Measurements from ENCODE around the gene TP73.

The TP73 gene

DNA sequence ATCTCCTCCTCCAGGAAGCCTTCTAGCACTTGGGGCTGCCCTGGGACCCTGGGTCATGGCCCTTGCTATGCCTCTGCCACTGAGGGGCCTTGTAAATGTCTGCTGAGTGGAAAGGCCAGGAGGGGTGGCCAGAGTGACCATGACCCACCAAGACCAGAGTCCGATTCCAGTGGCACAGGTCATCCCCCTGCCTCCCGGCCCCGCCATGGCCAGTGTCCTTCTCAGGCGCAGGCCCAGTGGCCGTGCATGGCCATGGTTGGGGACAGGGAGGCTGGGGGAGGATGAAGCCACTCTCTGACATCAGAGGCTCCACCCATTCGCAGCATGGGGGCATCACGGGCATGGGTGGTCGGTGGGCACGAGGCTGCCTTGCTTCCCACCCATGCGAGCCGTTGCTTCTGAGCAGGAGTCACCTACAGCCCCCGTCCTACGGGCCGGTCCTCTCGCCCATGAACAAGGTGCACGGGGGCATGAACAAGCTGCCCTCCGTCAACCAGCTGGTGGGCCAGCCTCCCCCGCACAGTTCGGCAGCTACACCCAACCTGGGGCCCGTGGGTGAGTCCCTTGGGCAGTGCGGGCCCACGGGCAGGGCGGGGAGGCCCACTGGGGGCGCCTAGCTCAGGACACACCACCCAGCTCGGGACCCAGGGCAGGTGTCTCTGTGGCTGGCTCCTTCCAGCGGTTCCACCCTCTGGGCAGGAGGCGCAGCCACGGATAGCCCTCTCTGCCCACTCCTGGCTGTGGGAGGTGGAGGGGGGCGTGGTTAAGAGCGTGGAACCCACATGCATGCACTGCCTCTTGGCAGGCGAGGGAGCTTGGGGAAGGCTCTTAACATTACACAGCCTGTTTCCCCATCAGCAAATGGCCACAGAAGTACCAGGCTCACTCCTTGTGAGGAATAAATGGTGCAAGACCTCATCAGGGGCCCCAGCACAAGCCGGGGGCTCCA is 77.6 kb downstream of the TP73 start:
- DNase-seq (ENCODE audit: low spot score): no peak

- no peak for DNase-seq (ENCODE audit: low spot score)
These were observed 78.4 kb downstream of the TP73 start for GRCh38 chr1:3730543-3731247.

DNA sequence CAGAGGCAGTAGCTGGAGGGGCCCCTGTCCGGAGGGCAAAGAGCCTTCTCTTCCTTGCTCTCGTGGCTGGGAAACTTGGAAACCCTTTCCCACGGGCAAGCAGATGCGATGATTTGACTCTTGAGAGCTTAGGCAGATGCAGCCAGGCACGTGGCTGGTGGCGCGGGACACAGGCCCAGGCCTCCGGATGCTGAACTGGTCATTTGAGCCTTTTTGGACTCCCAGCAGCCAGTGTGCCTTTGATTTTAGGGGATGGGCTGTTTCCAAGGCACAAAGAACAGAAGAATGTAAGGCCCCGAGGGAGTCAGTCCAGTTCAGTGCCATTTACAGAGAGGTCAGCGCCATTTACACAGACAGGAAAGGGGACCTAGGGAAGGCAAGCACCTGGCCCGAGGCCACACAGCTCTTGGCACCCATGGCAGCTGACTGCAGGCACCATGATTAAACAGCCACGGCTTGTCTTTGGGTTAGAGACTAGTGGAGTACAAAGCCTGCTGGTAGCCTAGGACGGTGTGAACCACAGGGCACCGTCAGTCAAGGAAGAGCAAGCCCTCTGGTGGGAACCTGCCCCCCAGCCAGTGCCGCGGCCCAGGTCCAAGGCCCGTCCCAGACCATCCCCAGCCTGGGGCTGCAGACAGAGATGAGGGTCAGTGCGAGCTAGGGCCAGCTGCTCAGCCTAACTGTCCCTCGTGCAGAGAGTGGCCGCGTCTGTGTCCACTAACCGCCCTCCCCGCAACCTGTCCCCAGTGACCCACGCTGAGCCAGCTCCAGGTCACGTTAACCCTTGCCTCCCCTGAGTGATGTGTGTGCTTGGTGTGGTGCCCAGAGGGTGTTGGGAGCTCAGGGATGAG is 79.5 kb downstream of the TP73 start:
- DNase-seq (ENCODE audit: low spot score): peak; percentile 17

DNA sequence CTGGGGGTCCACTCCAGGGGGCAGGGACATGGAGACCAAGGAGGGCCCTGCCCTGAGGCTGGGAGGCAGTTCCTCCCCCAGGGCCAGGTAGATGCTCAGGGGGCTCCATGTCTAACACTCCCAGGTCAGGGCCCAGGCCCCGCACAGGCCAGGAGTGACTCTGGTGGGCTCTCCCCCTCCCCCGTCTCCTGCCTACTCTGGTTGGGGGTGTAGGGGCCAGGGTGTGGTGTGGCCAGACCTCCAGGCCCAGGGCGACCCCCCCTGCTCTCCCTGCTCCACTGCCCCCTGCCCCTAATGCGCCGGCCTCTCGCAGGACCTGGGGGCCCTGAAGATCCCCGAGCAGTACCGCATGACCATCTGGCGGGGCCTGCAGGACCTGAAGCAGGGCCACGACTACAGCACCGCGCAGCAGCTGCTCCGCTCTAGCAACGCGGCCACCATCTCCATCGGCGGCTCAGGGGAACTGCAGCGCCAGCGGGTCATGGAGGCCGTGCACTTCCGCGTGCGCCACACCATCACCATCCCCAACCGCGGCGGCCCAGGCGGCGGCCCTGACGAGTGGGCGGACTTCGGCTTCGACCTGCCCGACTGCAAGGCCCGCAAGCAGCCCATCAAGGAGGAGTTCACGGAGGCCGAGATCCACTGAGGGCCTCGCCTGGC is 80.2 kb downstream of the TP73 start:
- DNase-seq (ENCODE audit: low spot score): no peak

- DNase-seq (ENCODE audit: low spot score): no peak
These were observed 81.0 kb downstream of the TP73 start for GRCh38 chr1:3733094-3733882.

GRCh38 chr1:3733883-3734589 is 81.7 kb downstream of the TP73 start:
- no peak for DNase-seq (ENCODE audit: low spot score)

DNA sequence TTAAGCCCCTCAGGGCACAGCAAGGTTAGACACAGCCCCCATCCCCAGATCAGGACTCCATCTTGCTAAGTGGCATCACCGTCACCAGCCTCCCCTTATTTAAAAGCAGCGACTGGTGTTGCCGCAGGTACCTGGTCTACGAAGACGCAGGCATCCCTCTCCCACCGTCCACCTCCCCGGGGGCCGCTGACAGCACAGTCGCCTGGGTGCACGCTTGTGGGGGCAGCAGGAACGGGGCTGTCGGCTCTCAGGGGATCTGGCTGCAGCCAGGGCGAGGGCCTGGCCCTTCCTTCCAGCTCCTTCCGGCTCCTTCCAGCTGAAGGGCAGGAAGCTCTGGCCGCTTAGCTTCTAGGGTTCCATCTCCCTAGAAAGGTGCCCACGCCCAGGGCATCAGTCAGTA is 82.3 kb downstream of the TP73 start:
- no peak for DNase-seq (ENCODE audit: low spot score)

DNA sequence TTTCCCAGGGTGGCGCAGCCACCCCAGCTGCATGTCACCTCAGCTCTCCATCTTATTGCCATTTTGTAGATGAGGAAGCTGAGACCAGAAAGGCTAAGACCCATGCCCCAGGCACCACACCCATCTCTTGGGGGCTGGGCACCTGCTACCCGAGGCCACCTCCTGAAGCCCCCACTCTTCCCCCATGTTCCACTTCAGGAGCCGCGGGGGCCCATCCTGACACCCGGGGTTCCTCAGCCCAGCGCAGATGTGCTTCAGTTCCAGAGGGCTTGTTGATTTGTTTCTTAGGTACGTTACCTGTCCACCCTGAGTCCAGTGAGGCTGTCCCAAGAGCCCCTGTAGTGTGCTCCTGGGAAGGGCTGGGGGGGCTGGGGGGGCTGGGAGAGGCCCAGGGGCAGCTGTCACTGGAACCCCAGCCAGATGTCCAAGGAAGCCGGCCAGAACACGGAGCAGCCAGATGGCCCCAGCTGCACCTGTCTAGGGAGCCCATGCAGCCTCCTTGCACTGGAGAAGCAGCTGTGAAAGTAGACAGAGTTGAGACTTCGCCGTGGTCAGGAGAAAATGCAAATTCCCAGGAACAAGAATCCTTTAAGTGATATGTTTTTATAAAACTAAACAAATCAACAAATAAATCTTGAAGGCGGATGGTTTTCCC is 82.8 kb downstream of the TP73 start:
- DNase-seq (ENCODE audit: low spot score): no peak

DNA sequence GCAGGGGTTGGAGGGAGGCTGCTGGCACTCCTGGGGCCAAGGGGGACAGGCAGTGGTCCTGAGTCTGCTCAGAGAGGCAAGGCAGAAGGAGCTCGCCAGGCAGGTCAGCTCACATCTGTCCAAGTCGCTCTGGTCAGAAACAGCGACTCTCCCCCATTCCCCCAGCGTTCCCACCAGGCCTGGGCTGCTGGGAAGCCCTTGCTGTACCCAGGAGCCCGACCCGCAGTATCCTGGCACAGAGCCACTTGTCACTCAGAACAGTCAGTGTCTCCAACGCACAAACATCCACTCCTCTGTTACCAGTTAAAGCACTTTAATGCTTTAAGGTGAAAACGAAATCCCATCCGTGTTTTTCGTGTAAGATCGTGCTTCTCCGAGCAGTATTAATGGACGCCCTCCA is 83.4 kb downstream of the TP73 start:
- no peak for DNase-seq (ENCODE audit: low spot score)

DNA sequence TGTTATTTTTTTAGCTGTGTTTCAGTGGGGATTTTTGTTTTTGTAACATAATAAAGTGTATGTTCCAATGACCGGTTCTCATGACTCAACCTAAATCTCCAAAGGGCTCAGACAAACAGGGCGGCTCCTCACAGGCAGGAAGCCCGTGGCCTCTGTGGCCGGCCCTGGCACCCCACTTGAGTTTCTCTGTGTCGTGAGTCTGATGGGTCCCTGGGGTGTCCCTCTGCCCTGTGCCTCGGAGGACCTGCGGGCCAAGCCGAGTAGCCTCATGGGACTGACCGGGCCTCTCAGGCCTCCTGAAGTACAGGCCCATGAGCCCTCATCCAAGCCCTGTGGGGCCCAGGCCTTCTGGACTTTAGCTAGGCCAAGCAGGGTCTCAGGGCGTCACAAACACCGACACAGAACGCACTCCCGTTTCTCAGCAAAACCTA is 83.8 kb downstream of the TP73 start:
- DNase-seq (ENCODE audit: low spot score): no peak

DNA sequence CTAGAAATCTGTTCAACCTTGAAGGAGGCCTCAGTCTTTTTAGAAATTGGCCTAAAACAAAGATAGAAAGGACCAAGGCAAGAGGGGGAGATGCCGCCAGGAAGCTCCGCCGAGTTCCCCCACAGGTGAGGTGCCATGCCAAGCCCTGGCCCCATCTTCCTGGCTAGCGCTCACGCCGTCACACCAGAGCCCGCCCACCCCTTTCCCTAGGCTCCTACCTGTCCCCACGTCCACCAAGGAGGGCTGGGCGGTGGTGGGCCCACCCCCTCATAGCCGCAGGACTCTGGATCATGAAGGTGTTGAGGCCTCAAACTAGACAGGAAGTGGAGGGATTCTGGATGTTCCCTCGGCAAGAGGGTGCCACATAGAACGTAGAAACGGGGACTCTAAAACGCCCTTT is 84.4 kb downstream of the TP73 start:
- no peak for DNase-seq (ENCODE audit: low spot score)

DNA sequence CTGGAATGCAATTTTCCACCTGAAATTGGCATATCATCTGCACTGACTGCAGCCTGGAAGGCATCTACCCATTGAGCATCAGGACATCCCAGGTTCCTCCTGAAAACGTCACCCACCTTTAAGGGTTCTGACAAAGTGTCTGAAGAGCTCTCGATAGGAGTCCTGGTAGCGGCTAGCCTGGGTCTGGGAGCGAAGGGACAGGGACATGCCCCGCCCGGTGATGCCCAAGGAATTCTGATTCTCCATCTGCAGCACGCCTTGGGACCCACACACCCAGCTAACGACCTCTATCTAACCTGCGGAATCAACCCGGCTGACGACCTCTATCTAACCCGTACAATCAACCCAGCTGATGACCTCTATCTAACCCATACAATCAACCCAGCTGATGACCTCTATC is 86.6 kb downstream of the TP73 start:
- no peak for DNase-seq (ENCODE audit: low spot score)

GRCh38 chr1:3740042-3740441 is 87.7 kb downstream of the TP73 start:
- no peak for DNase-seq (ENCODE audit: low spot score)

DNA sequence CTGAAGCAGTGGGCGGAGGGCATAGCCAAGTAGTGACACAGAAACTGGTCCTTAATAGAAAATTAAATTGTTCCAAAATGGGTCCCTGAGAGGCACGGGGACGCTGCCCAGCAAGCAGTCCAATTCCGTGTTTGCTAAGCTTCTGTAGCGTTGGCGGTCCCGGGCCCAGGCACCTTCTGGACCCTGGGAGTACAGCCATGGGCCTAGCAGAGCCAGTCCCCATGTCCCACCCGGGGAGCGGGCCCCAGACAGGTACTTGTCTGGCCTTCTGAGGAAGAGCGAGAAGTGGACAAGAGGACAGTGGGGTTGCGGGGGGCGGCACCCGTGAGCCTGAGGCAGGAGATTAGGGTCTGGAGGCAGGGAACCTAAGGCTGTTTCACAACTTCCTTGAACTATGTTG is 88.4 kb downstream of the TP73 start:
- DNase-seq (ENCODE audit: low spot score): no peak

- no peak for DNase-seq (ENCODE audit: low spot score)
These were observed 89.5 kb downstream of the TP73 start for GRCh38 chr1:3741566-3742438.

- DNase-seq (ENCODE audit: low spot score): no peak
These were observed 90.4 kb downstream of the TP73 start for GRCh38 chr1:3742439-3743298.

DNA sequence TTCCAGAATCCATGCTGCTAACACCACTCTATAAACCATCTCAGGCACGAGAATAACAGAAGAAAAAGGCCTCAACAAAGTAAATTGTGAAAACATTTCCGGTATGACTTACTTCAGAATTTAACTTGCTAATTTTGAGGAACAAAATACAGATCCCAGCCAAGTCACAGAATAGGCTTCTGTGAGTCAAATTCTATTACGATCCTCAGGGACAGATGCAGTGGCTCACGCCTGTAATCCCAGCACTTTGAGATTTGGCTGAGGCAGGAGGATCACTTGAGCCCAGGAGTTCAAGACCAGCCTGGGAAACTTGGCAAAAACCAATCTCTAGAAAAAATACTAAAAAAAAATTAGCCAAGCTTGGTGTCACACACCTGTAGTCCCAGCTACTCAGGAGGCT is 91.1 kb downstream of the TP73 start:
- DNase-seq (ENCODE audit: low spot score): no peak

DNA sequence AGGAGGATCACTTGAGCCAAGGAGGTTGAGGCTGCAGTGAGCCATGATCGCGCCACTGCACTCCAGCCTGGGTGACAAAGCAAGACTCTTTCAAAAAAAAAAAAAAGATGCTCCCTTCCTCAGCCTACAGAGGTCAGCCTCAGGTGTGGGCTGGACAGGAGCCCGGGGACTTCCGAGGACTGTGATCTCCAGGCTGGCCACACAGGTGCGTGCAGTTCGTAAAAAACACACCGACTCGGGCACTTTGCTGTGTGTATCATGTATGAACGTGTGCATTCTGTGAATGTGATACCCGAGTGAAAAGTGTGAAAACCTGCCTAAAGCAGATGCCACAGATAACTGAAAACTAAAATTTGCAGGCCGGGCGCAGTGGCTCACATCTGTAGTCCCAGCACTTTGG is 91.5 kb downstream of the TP73 start:
- no peak for DNase-seq (ENCODE audit: low spot score)

Data from cerebellar cortex (tissue), 1 donor.